T follicular helper cell (primary cell): ENCODE measurements around the gene DMWD.
"Not testable (repeated sequence)": the region's sequence is repeated elsewhere in the genome, so short reads cannot be mapped to it uniquely, and the experiment has no call there.

Source experiments
- DNase-seq: peaks from one replicate; pipeline ENCODE4 v3.0.0-alpha.2; 2020; ENCODE audit warnings: low read depth

DMWD gene

GRCh38 chr19:45751483-45751882, 41.2 kb downstream of the DMWD start:
- DNase-seq = not testable (repeated sequence)

- DNase-seq = no peak
Observed at GRCh38 chr19:45747513-45747912, 45.1 kb downstream of the DMWD start.

- DNase-seq = no peak
Observed at GRCh38 chr19:45746866-45747265, 45.8 kb downstream of the DMWD start.

- DNase-seq = no peak
Observed at GRCh38 chr19:45745606-45746005, 47.0 kb downstream of the DMWD start.

- no peak for DNase-seq
Observed at GRCh38 chr19:45742969-45743368, 49.7 kb downstream of the DMWD start.

- DNase-seq = no peak
Observed at GRCh38 chr19:45739498-45740439, 52.9 kb downstream of the DMWD start.

GRCh38 chr19:45733160-45733810, 59.4 kb downstream of the DMWD start, which contains the start of gene MEIOSIN:
MEIOSIN (plus strand) TSS chr19:45733439; CDS start chr19:45735377, 1,938 bp downstream.
- no peak for DNase-seq
